Activated CD4-positive, alpha-beta T cell treated with anti-CD3 and anti-CD28 coated beads, Interleukin-2, amount 10 ng/mL, durations not matched to agents 7 days and 5 days (primary cell): ENCODE measurements around the gene PPP1R10. TPM values are rescaled to one million over a fixed set of nuclear protein-coding genes. Genes with fewer than 3 reads are reported as not detected.

Experiments
- CTCF ChIA-PET: fragments of 350-600 bp; sonication (Branson Sonifier 250); formaldehyde crosslinking; loops from one replicate; lab custom pipeline; 2021; ENCODE audit warnings: antibody characterized with exemption; lab: Charles Lee
- POLR2A ChIA-PET: fragments of 350-600 bp; sonication (Branson Sonifier 250); formaldehyde crosslinking; loops from one replicate; lab custom pipeline; 2021; ENCODE audit warnings: antibody characterized with exemption; lab: Charles Lee
- DNase-seq: peaks from one replicate; pipeline ENCODE4 v3.0.0-alpha.2; 2020
- H3K27ac Mint-ChIP-seq: one replicate; pipeline ENCODE4 v1.8.0; 2021; ENCODE audit warnings: mild to moderate bottlenecking, moderate library complexity, mixed read lengths
- H3K27me3 Mint-ChIP-seq: one replicate; pipeline ENCODE4 v1.8.0; 2021; ENCODE audit warnings: mixed read lengths
- H3K36me3 Mint-ChIP-seq: one replicate; pipeline ENCODE4 v1.8.0; 2021; ENCODE audit warnings: low read depth, mixed read lengths
- H3K4me1 Mint-ChIP-seq: one replicate; pipeline ENCODE4 v1.8.0; 2021; ENCODE audit warnings: mixed read lengths
- H3K4me3 Mint-ChIP-seq: one replicate; pipeline ENCODE4 v1.8.0; 2021; ENCODE audit warnings: mild to moderate bottlenecking, moderate library complexity, mixed read lengths
- H3K9me3 Mint-ChIP-seq: one replicate; pipeline ENCODE4 v1.8.0; 2021; ENCODE audit warnings: mixed read lengths
- total RNA-seq, 2 experiments: library from RNA; stranded (reverse); gene quantifications; one replicate each; pipeline ENCODE4 v1.2.3, GENCODE V29; 2021

The PPP1R10 gene
- total RNA-seq, 2 experiments from 2014 or later = 99.1 to 117 TPM

DNA sequence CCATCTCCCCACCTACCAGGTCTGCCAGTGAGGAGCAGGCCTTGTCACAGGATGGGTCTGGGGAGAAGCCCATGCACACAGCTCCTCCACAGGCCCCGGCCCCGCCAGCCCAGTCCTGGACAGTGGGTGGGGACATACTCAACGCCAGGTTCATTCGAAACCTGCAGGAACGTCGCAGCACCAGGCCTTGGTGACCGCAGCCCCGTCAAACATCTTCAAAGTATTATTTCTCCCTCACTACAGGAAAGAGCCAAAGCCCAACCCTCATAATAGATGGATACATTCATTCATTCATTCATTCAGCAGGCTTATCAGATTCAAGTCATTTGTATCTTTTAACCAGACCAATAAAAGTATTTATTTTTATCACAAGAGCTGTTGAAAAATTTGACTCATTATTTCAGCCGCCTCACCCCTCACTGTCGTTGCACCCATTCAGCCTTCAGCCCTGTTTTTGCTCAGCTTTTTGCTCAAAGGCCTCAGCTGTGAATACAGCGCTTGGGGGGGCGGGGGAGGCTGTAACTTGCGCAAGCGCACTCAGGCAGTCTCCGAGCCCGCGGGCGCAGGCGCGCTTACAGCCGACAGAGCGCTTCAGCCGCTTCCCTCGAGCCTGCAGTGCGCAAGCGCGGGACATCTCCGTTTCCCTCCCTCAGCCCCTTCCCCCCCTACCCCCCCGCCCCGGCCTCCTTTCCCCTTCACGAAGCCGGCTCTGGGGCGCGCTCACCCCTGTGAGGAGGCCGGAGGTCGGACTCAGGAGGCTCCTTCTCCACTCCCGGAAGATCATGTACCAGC lies 29.6 kb upstream of the PPP1R10 start, which contains the start of gene C6orf136:
C6orf136 (plus strand) TSS at position 684 of the 792 bp plus-strand sequence; CDS start at position 783, 99 bp downstream.
- POLR2A ChIA-PET = interaction anchor here (0.5 kb wide), 1 partner anchor 90 kb away, joined by 3 read pairs; the partner anchor contains the start of gene PRR3

DNA sequence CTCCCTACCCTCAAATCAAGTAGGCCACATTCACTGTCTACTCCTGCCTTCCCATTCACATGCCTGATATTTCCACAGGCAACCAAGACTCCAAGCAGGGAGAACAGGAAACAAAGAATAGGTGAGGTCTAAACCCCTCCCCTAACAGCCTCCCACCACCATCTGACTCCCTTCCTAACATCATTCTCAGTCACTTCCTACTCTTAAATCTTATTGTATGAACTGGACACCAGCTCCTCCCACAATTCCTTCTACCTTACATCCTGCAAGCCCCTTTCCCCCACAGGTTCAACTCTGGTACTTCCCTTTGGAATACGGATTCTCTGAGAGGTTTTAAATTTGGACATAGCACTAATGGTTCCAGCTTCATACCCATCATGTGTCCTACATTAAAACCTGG lies 28.9 kb upstream of the PPP1R10 start:
- peaks cover 39% of the 10 kb centered on the region for H3K4me1 Mint-ChIP-seq
- peak overlapping the region; percentile 85 for H3K4me3 Mint-ChIP-seq
- peaks cover 8% of the 10 kb centered on the region for H3K36me3 Mint-ChIP-seq
- DNase-seq = no peak
- no peaks in the 10 kb centered on the region for H3K27me3 Mint-ChIP-seq
- no peaks in the 10 kb centered on the region for H3K9me3 Mint-ChIP-seq
- no peak overlapping the region for H3K27ac Mint-ChIP-seq
- CTCF ChIA-PET = interaction anchor here (1.5 kb wide), 1 partner anchor 33 kb away, joined by 4 read pairs; no protein-coding TSS in a partner anchor
- POLR2A ChIA-PET = interaction anchor here (0.5 kb wide), 1 partner anchor 89 kb away, joined by 3 read pairs; the partner anchor contains the start of gene PRR3

More for the DNA sequence above, 29.6 kb upstream of the PPP1R10 start, which contains the start of gene C6orf136:
- CTCF ChIA-PET = interaction anchor here (0.7 kb wide), 1 partner anchor 84 kb away, joined by 3 read pairs; no protein-coding TSS in a partner anchor
- Mint-ChIP-seq H3K4me1 (peaks cover 34% of the 10 kb centered on the region), H3K36me3 (peaks cover 14% of the 10 kb centered on the region), H3K9me3 (no peaks in the 10 kb centered on the region), H3K27me3 (no peaks in the 10 kb centered on the region), H3K27ac (peak within 1 kb of the TSS; percentile 94), H3K4me3 (peak within 1 kb of the TSS; percentile 85)
- DNase-seq = peak; percentile 94

DNA sequence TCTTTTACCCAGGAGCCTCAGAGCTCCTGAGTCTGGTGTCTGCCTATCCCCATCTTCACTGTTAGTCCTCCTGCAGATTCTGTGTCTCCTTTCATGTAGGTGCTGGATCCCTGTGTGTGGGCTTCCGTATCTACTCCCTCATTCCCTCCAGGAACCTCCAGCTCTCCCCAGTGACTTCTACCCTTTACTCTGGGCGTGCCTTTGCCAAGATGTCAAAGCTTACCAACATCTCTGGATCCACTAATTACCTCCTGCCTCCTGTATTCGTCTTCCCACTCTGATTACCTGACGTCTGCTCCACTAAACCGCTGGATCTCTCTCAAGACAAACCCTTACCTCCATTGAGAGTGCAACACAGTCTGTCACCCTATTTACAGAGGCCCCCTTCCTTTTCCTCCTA lies 27.7 kb upstream of the PPP1R10 start:
- H3K9me3 Mint-ChIP-seq = no peaks in the 10 kb centered on the region
- H3K4me3 Mint-ChIP-seq = no peak overlapping the region
- no peak for DNase-seq
- H3K4me1 Mint-ChIP-seq = peaks cover 49% of the 10 kb centered on the region
- H3K36me3 Mint-ChIP-seq = peaks cover 7% of the 10 kb centered on the region
- H3K27ac Mint-ChIP-seq = no peak overlapping the region
- CTCF ChIA-PET = interaction anchor here (0.6 to 1.9 kb wide), 6 partner anchors 28 to 321 kb away, joined by 3 to 5 read pairs (median 4); partner anchors contain the start of gene DHX16
- no peaks in the 10 kb centered on the region for H3K27me3 Mint-ChIP-seq
- POLR2A ChIA-PET = no interaction called here

DNA sequence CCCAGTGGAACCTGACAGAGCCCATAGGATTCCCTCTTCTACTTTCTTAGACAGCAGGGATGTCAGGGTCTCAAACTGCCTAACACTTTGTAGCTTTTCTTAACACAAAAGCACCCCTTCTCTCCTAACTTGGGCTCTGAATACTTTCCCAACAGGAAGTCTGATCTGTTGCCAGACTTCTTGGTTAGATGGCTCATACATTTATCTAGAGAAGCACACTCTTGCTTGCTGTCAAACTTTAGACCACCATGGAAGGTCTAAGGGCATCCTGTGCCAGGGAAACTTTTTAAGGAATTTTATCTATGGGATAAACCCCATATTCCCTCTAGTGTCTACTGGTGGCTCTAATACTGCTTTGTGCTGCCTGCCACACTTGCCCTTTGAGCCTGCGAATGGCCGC lies 26.6 kb upstream of the PPP1R10 start:
- DNase-seq = no peak
- H3K4me1 Mint-ChIP-seq = peaks cover 46% of the 10 kb centered on the region
- ChIA-PET POLR2A (interaction anchor here (0.6 kb wide), 1 partner anchor 30 kb away, joined by 6 read pairs; no protein-coding TSS in a partner anchor), CTCF (interaction anchor here (0.5 to 1.9 kb wide), 5 partner anchors 8 to 146 kb away, joined by 3 to 5 read pairs (median 4); partner anchors contain the start of gene DHX16)
- H3K36me3 Mint-ChIP-seq = peaks cover 7% of the 10 kb centered on the region
- H3K27ac Mint-ChIP-seq = no peak overlapping the region
- no peaks in the 10 kb centered on the region for H3K9me3 Mint-ChIP-seq
- no peaks in the 10 kb centered on the region for H3K27me3 Mint-ChIP-seq
- H3K4me3 Mint-ChIP-seq = no peak overlapping the region

DNA sequence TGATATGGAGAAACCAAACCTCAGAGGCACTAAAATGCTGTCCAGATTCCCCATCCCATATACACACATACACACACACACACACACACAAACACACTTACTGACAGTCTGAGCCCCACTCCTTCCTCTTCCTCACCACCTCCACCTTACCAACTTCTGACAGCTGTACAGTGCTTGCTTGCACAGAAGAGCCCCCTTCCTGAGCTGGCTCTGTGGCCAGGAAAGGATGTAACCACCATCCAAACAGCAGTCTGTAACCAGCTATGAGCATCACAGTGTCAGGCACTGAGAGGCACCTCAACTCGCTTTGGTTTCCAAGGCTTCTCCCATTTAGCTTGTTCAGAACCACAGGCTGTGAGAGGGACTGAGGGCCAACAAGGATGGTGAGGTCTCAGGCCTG lies 24.0 kb upstream of the PPP1R10 start:
- ChIA-PET CTCF (interaction anchor here (0.6 to 2.1 kb wide), 6 partner anchors 10 to 90 kb away, joined by 3 to 8 read pairs (median 4); no protein-coding TSS in a partner anchor), POLR2A (no interaction called here)
- Mint-ChIP-seq H3K4me3 (no peak overlapping the region), H3K27me3 (no peaks in the 10 kb centered on the region), H3K4me1 (peaks cover 31% of the 10 kb centered on the region), H3K36me3 (peaks cover 7% of the 10 kb centered on the region), H3K27ac (peak overlapping the region; percentile 81), H3K9me3 (no peaks in the 10 kb centered on the region)
- peak; percentile 15 for DNase-seq

DNA sequence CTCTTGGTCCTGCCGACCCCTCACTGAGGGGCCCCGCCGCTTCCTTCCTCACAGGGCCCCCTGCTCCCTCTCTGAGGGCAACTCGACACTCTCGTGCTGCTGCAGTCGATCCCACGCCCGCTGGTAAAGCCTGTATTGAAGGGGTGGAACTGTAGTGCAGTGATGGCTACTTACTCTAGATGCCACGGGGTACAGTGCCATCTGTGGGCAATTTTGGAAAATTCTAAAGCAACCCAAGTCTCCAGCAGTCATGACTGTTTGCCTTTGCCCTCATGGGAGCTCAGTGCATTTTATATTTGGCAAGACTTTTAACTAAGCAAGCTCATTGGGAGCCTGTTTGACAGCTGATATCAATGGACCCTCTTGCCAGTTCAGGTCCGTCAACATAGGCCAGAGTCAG lies 23.4 kb upstream of the PPP1R10 start:
- Mint-ChIP-seq H3K36me3 (peaks cover 7% of the 10 kb centered on the region), H3K27ac (peak overlapping the region; percentile 81), H3K9me3 (no peaks in the 10 kb centered on the region), H3K4me1 (peaks cover 26% of the 10 kb centered on the region), H3K27me3 (no peaks in the 10 kb centered on the region), H3K4me3 (no peak overlapping the region)
- CTCF ChIA-PET = interaction anchor here (0.8 to 2.1 kb wide), 7 partner anchors 10 to 158 kb away, joined by 3 to 8 read pairs (median 4); partner anchors contain the start of gene ATAT1
- POLR2A ChIA-PET = no interaction called here
- peak; percentile 20 for DNase-seq

DNA sequence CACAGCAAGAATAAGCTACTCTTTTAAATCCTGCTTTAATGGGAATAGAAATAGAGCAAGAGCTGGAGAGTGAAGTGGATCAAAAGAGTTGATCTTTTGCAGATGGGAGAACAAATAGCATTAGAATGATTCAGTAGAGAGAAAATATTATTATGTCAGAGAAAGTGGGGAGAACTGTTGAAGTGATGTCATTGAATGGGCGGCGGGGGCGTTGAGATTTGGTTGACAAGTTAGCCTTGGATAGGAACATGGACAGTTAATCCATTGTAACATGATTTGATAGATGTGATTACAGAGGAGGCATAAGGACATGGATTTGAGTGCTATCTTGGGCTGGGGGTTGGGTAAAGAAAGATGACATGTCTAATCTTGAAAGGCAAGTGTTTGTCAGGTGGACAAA lies 18.8 kb upstream of the PPP1R10 start:
- Mint-ChIP-seq H3K27ac (no peak overlapping the region), H3K27me3 (no peaks in the 10 kb centered on the region), H3K4me3 (no peak overlapping the region), H3K36me3 (peaks cover 17% of the 10 kb centered on the region), H3K9me3 (no peaks in the 10 kb centered on the region), H3K4me1 (peaks cover 8% of the 10 kb centered on the region)
- POLR2A ChIA-PET = no interaction called here
- CTCF ChIA-PET = interaction anchor here (0.6 to 3.0 kb wide), 2 partner anchors 8 to 87 kb away, joined by 4 to 7 read pairs; no protein-coding TSS in a partner anchor
- DNase-seq = no peak

DNA sequence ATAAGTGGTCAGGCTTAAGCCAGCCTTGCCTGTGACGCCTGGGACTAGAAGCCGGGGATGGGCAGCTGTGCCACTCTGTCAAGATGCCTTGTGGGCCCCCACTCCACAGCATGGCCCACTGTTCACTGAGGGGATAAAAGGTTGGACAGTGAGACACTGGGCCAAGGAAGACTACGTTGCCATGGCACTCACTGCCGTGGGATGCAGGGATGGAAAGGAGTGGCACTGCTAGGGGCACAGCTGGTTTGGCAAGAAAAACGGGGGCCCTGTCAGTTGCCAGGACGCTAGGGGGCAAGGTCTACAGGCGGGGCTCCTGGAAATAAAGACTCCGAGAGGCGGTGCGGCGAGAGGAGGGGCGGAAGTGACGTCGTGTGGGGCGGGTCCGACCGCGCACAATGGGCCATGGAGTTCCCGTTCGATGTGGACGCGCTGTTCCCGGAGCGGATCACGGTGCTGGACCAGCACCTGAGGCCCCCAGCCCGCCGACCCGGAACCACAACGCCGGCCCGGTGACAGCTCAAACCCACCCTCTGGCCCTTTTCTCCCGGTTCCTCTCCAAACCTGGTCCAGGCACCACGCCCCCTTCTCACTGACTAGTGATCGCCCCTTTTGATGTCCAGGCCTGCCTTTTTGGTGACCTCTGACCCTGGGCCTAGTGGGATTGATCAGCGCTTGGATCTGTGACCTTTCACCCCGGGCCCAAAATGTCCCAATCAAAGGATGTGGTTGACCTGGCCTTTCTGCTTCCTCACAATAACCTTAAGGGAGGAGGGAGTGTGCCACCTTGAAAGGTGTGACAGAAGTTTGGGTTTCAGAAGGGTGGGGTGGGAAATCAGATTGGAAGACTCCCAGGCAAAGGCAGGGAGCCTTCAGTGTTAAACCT lies 9.7 kb upstream of the PPP1R10 start, which contains the start of gene ATAT1:
ATAT1 (plus strand) TSS at position 391 of the 883 bp plus-strand sequence.
- peak within 1 kb of the TSS; percentile 88 for H3K4me3 Mint-ChIP-seq
- peaks cover 28% of the 10 kb centered on the region for H3K4me1 Mint-ChIP-seq
- H3K27me3 Mint-ChIP-seq = no peaks in the 10 kb centered on the region
- ChIA-PET CTCF (interaction anchor here (0.6 to 1.4 kb wide), 8 partner anchors 8 to 1271 kb away, joined by 3 to 5 read pairs (median 3); partner anchors contain the start of genes ABCF1, DHX16 and MRPS18B), POLR2A (interaction anchor here (0.6 kb wide), 1 partner anchor 11 kb away, joined by 3 read pairs; no protein-coding TSS in a partner anchor)
- peak; percentile 90 for DNase-seq
- H3K27ac Mint-ChIP-seq = peak within 1 kb of the TSS; percentile 98
- no peaks in the 10 kb centered on the region for H3K9me3 Mint-ChIP-seq
- peaks cover 36% of the 10 kb centered on the region for H3K36me3 Mint-ChIP-seq

DNA sequence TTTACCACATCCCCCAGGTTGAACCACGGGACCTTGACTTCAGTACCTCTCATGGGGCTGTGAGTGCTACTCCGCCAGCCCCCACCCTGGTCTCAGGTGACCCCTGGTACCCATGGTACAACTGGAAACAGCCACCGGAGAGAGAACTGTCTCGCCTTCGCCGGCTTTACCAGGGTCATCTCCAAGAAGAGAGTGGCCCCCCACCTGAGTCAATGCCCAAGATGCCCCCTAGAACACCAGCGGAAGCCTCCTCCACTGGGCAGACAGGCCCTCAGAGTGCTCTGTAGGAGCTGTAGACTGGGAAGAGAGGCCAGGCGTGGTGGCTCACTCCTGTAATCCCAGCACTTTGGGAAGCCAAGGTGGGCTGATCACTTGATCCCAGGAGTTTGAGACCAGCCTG lies 8.5 kb upstream of the PPP1R10 start:
- H3K36me3 Mint-ChIP-seq = peaks cover 37% of the 10 kb centered on the region
- ChIA-PET POLR2A (no interaction called here), CTCF (interaction anchor here (0.7 to 1.0 kb wide), 2 partner anchors 7 to 10 kb away, joined by 3 read pairs; no protein-coding TSS in a partner anchor)
- no peaks in the 10 kb centered on the region for H3K9me3 Mint-ChIP-seq
- H3K27me3 Mint-ChIP-seq = no peaks in the 10 kb centered on the region
- no peak overlapping the region for H3K27ac Mint-ChIP-seq
- H3K4me1 Mint-ChIP-seq = peaks cover 32% of the 10 kb centered on the region
- no peak overlapping the region for H3K4me3 Mint-ChIP-seq
- DNase-seq = no peak

DNA sequence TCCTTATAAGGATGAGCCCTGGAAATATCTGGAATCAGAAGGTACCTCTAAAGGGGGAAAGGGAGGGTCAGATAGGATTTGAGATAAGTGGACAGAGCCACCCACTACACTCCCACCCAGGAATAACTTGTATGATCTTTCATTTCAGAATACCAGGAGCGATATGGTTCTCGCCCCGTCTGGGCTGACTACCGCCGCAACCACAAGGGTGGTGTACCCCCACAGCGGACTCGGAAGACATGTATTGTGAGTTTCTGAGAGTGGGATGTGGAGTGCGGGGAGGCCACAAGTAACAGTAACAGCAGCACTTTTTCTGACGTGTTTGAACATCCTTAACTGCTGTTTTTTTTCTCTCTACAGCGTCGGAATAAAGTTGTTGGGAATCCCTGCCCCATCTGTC lies 2.5 kb upstream of the PPP1R10 start:
- Mint-ChIP-seq H3K9me3 (no peaks in the 10 kb centered on the region), H3K4me3 (peak overlapping the region; percentile 98), H3K27ac (peak overlapping the region; percentile 100), H3K27me3 (peaks cover 2% of the 10 kb centered on the region), H3K36me3 (peaks cover 48% of the 10 kb centered on the region), H3K4me1 (peaks cover 23% of the 10 kb centered on the region)
- POLR2A ChIA-PET = no interaction called here
- DNase-seq = no peak
- CTCF ChIA-PET = no interaction called here

DNA sequence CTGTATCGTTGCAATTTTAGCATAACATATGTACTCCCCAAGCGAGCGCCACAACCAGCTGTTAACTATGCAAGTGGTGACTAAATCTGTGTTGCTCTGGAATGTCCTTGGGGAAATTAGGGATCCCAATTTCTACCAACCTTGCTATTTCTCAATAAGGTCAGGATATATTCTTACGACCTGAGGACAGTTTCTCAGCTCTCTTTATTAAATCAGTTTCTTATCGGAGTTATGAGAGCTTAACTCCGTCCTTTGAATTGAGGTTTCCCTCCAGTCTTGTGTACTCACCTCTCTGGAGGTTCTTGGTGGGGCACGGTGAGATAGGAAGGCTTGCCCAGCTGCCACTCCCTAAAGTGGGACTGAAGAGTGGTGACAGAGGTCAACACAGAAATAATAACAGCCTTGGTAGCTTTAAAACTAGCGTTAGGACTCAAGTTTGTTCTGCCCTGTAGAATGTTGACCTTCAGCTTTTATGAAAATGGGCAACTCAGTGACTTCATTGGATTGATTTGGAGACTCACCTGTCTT lies 1.3 kb upstream of the PPP1R10 start:
- H3K27me3 Mint-ChIP-seq = peaks cover 2% of the 10 kb centered on the region
- peaks cover 58% of the 10 kb centered on the region for H3K36me3 Mint-ChIP-seq
- H3K27ac Mint-ChIP-seq = peak overlapping the region; percentile 100
- H3K4me1 Mint-ChIP-seq = peaks cover 35% of the 10 kb centered on the region
- H3K9me3 Mint-ChIP-seq = no peaks in the 10 kb centered on the region
- CTCF ChIA-PET = interaction anchor here (0.9 to 1.5 kb wide), 10 partner anchors 8 to 113 kb away, joined by 3 to 7 read pairs (median 4); partner anchors contain the start of genes ATAT1 and DHX16
- POLR2A ChIA-PET = no interaction called here
- H3K4me3 Mint-ChIP-seq = peak overlapping the region; percentile 98
- no peak for DNase-seq
